HG03066 (cell line): ENCODE measurements around the gene SPECC1.
"Not testable (repeated sequence)": the region's sequence is repeated elsewhere in the genome, so short reads cannot be mapped to it uniquely, and the experiment has no call there.

ENCODE experiments used
- ATAC-seq: cut with Tn5 transposase; IDR thresholded peaks from one replicate; pipeline ENCODE4 v1.9.1; 2021; ENCODE audit warnings: low read depth; ENCODE audit not compliant: unreplicated experiment

Gene SPECC1, protein sequence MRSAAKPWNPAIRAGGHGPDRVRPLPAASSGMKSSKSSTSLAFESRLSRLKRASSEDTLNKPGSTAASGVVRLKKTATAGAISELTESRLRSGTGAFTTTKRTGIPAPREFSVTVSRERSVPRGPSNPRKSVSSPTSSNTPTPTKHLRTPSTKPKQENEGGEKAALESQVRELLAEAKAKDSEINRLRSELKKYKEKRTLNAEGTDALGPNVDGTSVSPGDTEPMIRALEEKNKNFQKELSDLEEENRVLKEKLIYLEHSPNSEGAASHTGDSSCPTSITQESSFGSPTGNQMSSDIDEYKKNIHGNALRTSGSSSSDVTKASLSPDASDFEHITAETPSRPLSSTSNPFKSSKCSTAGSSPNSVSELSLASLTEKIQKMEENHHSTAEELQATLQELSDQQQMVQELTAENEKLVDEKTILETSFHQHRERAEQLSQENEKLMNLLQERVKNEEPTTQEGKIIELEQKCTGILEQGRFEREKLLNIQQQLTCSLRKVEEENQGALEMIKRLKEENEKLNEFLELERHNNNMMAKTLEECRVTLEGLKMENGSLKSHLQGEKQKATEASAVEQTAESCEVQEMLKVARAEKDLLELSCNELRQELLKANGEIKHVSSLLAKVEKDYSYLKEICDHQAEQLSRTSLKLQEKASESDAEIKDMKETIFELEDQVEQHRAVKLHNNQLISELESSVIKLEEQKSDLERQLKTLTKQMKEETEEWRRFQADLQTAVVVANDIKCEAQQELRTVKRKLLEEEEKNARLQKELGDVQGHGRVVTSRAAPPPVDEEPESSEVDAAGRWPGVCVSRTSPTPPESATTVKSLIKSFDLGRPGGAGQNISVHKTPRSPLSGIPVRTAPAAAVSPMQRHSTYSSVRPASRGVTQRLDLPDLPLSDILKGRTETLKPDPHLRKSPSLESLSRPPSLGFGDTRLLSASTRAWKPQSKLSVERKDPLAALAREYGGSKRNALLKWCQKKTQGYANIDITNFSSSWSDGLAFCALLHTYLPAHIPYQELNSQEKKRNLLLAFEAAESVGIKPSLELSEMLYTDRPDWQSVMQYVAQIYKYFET

DNA sequence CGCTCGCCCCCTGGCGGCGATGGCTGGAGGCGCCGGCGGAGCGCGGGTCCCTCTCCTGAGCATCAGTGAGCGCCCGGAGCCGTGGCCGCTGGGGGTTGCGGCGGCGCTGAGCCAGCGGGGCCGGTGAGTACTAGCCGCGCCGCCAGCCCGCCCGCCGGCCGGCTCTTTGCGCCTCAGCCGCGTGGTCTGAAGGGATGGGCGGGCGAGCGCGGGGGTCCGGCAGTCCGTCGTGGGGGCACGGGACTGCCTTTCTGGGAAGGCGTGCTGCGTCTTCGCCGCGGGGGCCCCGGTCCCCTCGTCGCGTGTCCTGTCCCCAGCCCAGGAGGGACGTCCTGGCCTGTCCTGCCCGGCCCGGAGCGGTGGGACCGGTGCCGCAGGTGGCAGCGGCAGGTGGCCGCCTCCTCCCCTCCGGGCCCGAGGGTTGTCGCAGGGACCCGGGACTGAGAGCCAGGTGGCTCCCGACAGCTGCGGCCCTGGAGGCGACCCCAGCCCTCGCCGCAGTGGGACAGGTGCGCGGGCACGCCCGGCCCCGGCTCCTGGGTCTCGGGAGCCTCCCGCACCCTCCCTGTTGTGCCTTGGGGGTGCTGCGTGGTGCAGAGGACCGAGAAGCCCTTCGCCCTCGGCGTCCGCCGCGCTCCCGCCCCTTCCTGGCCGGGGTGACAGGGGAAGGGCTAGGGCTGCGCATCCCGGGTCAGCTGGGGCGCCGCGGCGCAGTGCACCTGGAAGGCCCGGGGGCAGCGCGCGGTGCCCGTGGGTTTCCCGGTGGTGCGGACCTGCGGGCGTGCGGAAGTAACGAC is at the start of gene SPECC1:
Gene SPECC1 (plus strand): TSS at position 58 of the 797 bp plus-strand sequence. CDS start 87,293 bp downstream, outside the sequence.
- peak; percentile 90 for ATAC-seq

DNA sequence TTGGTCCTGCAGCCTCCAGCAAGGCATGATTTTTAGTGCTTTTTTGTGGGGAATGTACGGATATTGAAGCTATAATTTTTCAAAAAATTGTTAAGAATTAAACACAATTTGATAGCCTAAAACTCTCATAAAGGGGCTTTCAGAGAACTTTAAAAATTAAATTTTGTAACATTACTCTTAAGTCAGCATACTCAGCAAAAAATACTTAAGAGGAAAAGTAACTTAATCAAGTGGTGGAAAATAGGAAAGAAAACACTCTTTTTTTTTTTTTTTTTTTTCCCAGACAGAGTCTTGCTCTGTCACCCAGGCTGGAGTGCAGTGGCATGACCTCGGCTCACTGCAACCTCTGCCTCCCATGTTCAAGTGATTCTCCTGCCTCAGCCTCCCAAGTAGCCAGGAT is 46.2 kb upstream of the SPECC1 start:
- not testable (repeated sequence) for ATAC-seq

DNA sequence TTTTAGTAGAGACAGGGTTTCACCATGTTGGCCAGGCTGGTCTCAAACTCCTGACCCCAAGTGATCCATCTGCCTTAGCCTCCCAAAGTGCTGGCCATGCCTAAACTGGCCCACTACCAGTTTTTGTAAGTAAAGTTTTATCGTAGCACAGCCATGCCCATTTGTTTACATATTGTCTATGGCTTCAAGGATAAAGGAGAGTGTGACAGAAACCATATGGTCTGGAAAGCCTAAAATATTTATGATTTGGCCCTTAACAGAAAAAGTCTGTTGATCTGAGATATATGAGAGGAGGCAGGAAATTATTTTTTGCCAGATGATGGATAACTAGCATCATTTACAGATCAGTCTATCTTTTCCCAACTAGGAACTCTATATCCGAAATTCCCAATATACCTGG is 36.0 kb upstream of the SPECC1 start:
- ATAC-seq = no peak

DNA sequence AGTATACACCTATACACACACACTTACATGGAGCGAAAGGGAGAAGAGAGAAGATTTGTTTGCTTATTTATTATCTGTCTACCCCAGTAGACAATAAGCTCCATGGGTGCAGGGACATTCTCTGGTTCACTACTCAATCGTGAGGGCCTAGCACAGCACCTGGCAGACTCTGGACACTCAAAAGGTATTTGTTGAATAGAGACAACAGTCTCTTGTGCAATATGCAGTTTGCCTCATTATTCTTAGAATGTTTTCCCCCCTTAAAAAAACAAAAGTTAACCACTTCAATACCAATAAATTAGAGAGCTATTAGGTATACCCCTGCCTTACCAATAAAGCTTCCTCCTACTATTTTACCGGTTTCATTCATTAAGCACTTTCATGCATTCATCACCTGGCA is 33.6 kb upstream of the SPECC1 start:
- ATAC-seq = no peak

DNA sequence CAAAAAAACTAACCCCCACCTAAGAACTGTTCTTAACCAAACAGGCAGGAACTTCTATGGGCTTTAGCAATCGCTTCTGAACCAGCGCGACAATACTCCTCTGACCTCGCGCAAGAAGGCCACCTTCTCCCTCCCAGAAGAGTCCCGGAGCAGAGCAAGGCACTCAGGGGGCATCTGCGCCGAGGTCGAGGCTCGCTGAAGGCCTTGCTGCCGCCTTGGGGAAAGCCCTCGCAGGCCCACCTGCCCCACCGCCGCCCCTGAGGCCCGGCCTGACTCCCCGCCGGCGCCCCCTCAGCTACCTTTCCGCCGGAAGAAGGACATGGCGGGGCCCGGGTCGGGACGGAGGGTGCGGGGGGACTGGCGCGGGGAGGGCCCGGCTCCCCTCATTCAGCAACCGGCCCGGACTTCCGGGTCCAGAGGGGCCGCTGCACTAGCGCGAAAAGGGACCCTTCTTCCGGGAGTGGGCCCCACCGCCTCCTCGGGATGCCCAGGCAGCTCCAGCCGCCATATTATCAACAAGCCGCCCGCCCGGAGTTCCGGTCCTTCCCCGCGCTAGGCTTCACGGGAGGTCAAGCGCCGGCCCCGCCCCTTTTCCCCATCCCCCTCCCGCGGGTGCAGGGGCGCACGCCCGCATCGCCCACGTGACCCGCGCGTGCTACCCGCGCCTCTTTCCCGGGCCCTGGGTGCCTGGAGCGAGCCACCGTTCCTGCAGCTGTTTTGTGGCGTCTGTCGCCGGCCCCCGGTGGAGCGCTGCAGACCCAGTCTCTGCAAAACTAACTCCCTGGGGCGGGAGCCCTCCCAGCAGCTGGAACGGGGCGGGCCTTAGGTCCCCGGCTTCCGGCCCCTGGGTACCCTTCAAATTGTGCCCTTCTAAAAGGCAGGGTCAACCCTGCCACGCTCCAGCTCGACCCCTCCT is 31.6 kb upstream of the SPECC1 start, which contains the start of gene AKAP10:
Gene AKAP10 (minus strand): TSS at position 536 of the 916 bp plus-strand sequence. CDS start 149 bp downstream, at position 387.
- ATAC-seq = peak; percentile 76

DNA sequence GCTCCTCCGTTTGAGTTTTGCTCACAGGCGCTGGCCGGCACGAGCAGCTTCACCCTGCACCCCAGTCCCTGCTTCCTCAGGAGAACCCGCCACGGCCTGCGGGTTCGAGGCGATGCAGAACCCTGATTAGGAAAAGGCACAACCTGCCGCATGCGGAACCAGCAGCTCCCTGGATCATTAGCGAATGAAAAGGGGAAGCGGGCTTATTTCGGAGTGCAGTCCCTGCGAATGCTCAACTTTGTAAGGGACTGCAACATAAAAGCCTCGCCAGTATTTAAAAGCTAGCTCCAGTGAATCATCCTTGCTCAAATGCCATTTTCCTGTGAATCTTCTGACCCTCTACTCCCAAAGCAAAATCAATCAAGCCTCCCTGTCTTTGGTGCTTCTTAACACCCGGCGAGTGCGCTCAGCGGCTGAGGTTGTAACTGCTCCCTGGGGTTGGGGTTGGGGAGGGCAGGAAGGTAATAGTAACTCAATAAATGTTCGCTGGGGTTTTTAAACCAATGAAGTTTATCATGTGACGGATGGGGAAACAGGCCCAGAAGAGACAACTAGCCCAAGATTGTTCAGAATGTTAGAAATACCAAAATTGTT is 30.9 kb upstream of the SPECC1 start:
- peak; percentile 31 for ATAC-seq

DNA sequence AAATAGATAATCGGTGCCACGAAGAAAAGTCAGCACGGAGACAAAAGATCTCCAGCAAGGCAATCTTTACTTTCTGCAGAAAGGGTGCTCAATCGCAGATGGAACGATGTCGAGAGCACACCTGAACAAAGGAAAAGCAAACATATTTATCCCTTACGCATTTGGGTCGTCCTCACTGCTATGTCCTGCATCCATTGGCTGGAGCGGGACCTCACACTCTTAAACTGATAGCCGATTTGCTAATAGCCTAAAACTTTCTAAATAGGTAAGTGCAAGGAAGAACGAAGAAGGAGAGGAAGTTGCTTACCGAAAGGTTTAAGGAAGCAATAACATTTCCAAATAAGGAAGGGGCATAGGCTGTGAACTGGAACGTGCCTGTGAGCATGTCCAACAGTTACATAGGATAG is 30.4 kb upstream of the SPECC1 start:
- no peak for ATAC-seq

DNA sequence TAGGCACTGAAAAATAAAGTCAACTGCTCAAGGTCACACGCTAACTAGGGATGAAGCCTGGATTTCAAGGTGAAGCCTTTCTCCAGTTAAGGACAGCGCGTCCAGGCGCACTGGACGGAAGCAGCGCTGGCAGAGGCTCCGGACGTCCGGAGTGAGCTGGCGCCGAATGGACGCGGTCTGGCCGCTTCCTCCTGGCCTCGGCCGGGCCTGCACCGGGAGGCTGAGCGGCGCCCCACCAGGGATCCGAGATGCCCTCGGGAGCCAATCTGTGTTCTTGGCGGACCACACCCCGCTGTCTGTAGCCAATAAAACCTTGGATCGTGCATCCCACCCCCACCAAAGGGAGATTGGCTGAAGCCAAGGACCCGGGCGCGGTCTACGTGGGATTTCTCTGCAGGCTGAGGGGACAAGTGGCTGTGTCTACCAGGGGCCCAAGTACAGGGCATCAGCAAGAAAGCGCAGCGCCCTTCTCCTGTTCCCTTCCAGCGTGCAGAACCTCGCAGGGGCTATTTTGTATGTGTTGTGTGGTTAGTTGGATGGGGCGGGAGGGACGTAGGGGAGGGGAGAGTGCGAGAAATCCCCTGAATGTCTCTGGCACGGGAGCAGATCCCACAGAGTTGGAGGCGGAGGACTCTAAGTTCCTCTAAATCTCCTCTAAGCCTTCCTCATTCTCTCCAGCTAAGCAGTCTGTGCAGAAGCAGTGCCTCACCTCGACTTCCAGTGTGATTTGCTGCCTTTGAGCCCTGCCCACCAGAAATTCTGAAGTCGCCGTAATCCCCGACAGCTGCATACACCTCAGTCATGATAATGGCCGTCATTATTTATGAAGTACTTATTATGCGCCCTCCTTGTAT is 29.0 kb upstream of the SPECC1 start:
- no peak for ATAC-seq

DNA sequence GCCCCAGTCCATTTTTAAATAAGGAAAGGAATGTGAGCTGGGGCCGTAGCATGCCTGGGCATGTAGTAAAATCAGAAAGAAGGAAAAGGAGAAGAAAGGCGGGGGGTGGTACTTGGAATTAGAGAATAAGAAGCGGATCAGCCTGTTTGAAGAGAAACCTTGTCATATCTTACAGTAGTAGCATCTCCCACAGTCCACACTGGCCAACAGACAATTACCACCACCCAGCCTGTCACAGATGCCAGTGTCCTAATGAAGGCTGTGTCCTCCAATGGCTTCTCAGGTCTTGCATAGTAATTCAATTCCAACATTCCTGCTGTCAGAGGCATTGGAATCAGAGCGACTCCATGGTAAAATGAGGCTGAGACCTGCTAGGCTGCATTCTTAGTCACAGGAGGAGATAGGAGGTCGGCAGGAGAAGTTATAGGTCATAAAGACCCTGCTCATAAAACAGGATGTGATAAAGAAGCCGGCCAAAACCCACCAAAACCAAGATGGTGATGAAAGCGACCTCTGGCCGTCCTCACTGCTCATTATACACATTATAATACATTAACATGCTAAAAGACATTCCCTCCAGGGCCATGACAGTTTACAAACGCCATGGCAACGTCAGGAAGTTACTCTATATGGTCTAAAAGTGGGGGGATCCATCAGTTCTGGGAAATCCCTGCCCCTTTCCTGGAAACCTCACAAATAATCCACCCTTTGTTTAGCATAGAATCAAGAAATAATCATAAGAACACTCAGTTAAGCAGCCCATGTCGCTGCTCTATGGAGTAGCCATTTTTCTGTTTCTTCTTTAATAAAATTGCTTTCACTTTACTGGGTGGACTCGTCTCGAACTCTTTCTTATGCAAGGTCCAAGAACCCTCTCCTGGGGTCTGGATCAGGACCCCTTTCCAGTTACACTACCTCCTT is 22.0 kb upstream of the SPECC1 start:
- no peak for ATAC-seq

DNA sequence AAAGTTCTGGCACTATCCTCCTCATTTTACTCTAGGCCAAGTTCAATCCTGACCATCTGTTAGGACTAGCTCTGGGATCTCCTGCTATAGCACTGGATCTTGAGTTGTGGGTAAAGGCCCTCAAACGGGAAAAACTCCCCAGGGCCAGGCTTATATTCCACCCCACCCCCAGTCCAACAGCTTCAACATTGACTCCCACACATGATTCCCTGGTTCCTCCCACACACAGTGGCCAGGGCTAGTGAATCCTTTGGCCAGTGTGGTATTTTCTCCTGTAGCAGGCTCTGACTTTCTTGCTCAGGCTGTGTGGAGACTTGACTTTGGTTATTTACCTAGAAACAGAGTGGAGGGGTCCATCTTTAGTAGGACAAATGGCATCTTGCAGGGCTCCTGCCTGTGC is 21.3 kb upstream of the SPECC1 start:
- ATAC-seq = no peak

DNA sequence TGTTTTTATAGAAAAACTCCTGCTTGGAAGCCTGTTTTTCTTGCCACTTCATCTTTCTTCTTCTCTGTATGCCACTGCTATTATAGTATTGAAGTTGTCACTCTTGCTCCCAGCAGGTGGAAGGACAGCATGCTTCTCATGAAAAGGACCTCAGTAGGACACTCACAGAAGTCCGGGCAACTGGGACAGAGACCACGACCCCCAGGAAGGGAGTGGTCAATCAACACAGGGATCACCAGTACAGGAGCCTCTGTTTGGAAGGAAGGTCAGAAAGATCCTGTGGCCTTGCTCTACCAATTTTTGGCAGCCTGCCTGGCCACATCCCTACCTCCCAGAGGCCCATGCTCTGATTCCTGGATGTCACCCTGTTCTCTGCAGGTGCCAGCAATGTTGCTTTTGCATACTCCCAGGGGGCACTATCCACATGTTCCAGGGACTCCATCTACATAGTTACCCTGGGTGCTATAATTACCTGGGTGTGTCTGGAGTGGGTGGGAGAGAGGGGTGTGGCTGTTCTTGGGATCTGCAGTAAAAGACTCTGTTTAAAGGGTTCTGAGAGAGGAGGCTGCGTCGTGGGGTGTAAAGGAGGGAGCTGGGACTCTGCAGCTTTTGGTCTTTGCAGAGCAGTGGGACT is 17.8 kb upstream of the SPECC1 start:
- no peak for ATAC-seq

DNA sequence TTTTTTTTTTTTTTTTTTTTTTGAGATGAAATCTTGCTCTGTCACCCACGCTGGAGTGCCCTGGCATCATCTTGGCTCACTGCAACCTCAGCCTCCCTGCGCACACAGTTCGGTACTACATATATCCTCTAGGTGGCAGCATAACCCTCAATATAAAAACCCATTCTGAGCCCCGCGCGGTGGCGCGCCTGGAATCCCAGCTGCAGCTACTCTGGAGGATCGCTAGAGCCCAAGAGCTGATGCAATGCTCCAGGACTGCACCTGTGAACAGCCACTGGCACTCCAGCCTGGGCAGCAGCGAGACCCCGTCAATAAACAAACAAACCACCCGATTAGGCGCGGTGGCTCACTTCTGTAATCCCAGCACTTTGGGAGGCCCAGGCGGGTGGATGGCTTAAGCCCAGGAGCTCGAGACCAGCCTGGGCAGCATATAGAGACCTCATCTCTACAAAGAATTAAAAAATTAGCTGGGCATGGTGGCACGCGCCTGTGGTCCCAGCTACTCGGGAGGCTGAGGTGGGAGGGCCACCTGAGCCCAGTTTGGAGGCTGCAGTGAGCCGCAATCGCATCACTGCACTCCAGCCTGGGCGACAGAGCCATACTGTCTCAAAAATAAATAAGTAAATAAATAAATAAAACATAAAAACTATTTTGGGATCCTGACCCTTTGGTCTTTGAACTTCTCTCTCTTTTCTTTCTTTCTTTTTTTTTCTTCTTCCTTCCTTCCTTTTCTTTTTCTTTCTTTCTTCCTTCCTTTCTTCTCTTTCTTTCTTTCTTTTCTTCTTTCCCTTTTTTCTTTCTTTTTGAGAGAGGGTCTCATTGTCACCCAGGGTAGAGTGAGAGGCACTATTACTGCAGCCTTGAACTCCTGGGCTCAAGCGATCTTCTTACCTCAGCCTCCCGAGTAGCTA is 16.1 kb upstream of the SPECC1 start:
- ATAC-seq = no peak

DNA sequence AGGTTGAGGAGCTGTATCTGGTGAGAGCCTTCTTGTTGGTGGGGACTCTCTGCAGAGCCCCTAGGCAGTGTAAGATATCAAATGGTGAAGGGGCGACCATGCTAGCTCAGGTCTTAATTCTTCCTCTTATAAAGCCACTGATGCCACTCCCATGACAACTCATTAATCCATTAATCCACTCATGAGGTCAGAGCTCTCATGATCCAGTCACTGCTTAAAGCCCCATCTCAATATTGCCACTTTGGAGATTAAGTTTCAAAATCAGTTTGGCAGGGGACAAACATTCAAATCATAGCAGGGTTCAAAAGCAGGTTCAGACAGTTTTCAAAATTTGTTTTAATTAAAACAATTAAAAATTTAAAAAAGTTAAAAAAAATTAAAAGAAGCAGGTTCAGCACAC is 13.1 kb upstream of the SPECC1 start:
- ATAC-seq = no peak

DNA sequence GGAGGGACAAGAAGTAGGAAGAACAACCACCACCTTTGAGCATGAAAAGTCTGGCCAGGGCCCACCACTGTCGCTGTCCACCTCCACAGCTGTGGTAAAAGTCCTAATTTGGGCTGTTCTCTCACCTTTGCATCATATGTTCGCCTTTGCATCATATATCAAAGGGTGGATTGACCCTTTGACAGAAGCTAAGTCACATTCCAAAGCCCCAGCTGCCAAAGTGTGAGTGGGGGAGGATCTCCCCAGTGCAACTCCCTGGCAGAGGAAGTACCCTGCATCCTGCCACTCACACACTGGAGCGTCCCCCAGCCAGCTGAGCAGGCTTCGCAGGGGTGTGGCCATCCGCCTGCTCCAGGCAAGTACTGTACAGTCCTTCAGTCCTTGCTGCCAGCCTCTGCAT is 12.7 kb upstream of the SPECC1 start:
- no peak for ATAC-seq

DNA sequence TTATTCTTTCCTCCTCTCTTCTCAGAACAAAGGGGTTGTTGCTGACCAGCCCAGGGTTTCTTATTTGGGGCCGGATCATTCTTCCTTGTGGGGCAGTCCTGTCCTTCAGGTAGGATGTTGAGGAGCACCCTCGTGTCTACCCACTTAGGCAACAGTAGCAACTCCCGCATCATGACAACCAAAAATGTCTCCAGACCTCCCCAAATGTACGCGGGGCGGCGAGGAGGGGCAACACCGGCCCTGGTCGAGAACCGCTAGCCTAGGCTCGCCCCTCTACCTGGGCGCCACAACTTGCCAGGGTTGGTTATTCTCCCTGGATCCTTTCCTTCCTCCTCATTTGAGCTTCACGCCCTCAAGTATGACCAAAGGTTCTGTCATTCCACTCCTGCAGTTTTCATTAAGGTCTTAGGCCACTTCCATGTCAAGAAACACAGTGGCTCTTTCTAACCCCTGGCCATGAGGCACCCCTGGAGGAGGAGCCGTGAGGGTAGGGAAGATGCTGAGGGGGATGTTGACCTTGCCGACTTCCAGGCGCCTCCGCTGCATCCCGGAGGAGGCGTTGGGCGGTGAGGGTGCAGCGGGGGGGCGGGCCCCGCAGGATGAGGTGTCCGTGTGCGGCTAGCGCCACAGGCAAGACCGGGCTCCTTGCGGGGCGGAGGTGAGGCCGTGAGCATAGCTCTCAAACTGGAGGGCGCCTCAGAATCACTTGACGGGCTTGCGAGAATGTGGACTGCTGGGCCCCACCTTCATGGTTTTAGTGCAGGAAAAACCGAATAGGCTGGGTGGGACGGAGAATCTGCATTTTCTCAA is 712 bp upstream of the SPECC1 start:
- no peak for ATAC-seq
